Measurements from ENCODE around the gene SERPINB12. TPM values are rescaled to one million over a fixed set of nuclear protein-coding genes. Genes with fewer than 3 reads are reported as not detected.

Gene SERPINB12
- total and polyA plus RNA-seq, 5 donors from 2014 or later, result not detected

DNA sequence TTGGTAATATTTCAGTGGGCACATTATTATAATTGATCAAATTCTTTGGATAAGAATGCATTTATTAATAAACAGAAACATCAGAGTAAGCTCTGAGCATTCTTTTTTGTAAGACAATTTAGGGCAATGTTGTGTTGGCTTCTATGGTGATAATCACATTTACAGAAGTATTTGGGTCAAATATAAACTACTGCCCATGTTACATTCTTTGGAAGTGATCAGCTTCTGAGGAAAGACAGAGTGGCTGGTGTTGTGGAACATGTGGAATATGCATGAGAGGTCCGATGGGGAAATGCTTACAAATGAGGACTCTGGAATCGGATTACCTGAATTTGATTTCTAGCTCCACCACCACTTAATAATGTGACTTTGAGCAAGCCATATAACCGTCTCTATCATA, 64.4 kb downstream of the SERPINB12 start:
- Mint-ChIP-seq H3K36me3 (no peaks in the 10 kb centered on the region), H3K27ac (no peak overlapping the region), H3K4me3 (no peak overlapping the region), H3K4me1 (no peaks in the 10 kb centered on the region), H3K9me3 (peaks cover 0 to 5% (median 0%) of the 10 kb centered on the region in 7 donors), H3K27me3 (peaks cover 9% of the 10 kb centered on the region)
- H3K27me3 ChIP-seq (ENCODE audit: control insufficient read depth, insufficient read depth, low read length), result no peaks in the 10 kb centered on the region
- no peaks in the 10 kb centered on the region for H3K9me3 ChIP-seq (ENCODE audit: control insufficient read depth in 2 of 2, low read length in 2 of 2)
- DNase-seq, result no peak
- H3K4me1 ChIP-seq (ENCODE audit: control insufficient read depth, insufficient read depth, low read length, poor library complexity, severe bottlenecking), result no peaks in the 10 kb centered on the region
- H3K27ac ChIP-seq (ENCODE audit: insufficient read depth, low read length, poor library complexity, severe bottlenecking), result no peak overlapping the region
- ATAC-seq (ENCODE audit: low read depth in 2 of 2), result no peak
- H3K36me3 ChIP-seq (ENCODE audit: control insufficient read depth, insufficient read depth, low read length), result no peaks in the 10 kb centered on the region
- no peak overlapping the region for H3K4me3 ChIP-seq (ENCODE audit: low read depth, low read length)

DNA sequence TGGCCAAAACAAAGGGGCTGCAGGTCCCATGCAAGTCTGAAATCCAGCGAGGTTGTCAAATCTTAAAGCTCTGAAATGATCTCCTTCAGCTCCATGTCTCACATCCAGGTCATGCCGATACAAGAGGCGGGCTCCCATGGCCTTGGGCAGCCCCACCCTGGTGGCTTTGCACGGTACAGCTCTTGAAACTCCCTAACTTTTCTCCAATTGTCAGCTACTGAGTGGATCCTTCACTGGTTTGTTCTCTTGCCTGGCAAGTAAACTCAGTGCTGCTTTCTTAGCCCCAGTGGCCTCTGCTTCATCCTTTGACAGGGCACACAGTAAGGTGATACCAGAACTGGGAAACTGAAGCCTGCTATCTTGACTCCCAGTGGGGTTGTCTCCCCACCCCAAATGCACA, 71.3 kb downstream of the SERPINB12 start:
- Histone ChIP-seq H3K27me3 (ENCODE audit: control insufficient read depth, insufficient read depth, low read length) (no peaks in the 10 kb centered on the region), H3K4me1 (ENCODE audit: control insufficient read depth, insufficient read depth, low read length, poor library complexity, severe bottlenecking) (no peaks in the 10 kb centered on the region), H3K27ac (ENCODE audit: insufficient read depth, low read length, poor library complexity, severe bottlenecking) (no peak overlapping the region), H3K9me3 (ENCODE audit: control insufficient read depth in 2 of 2, low read length in 2 of 2) (no peaks in the 10 kb centered on the region), H3K4me3 (ENCODE audit: low read depth, low read length) (no peak overlapping the region), H3K36me3 (ENCODE audit: control insufficient read depth, insufficient read depth, low read length) (no peaks in the 10 kb centered on the region)
- no peak for DNase-seq
- Mint-ChIP-seq H3K27me3 (peaks cover 17% of the 10 kb centered on the region), H3K4me3 (no peak overlapping the region), H3K9me3 (peaks cover 0 to 2% (median 0%) of the 10 kb centered on the region in 7 donors), H3K4me1 (no peaks in the 10 kb centered on the region), H3K27ac (no peak overlapping the region), H3K36me3 (no peaks in the 10 kb centered on the region)
- ATAC-seq (ENCODE audit: low read depth in 2 of 2), result no peak

DNA sequence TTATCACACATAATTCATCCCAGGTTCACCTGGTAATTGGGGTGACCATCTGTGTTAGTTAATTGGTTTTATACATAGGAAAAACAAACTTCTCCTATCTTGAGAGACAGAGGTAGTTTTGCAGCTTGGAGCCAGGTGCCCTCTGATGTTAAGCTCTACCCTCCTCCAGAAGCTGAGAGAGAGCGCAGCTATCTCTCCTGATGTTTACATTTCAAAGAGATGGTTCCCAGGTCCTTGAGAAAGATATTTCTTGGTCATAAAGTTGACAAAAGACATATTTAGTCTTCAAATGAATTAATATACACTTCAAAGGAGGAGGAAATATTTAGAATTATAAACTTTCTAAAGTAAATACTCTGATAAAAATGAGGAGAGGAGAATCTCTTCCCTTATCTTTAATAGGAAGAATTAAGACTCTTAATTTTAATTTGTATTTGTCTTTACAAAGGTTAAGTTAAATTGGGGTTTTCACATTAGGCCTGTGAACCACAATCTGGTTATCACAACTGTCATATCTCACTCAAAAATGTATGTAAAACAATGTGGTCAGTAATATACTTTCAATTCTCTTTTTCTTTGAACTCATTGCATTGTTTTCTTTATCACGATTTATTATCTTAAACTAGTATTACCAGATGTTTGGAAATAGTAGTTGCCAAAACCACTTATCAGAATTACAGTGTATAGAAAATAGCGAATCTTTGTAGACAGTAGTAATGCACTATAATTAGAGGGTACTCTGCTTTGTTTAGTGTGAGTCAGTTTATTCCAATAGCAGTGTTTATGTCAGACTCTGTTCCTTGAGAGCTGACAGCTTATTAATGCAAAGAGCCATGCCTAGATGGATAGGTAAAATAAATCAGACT, 75.1 kb downstream of the SERPINB12 start:
- no peaks in the 10 kb centered on the region for H3K4me1 Mint-ChIP-seq
- H3K36me3 Mint-ChIP-seq, result no peaks in the 10 kb centered on the region
- Histone ChIP-seq H3K36me3 (ENCODE audit: control insufficient read depth, insufficient read depth, low read length) (no peaks in the 10 kb centered on the region), H3K4me3 (ENCODE audit: low read depth, low read length) (no peak overlapping the region), H3K27ac (ENCODE audit: insufficient read depth, low read length, poor library complexity, severe bottlenecking) (no peak overlapping the region), H3K9me3 (ENCODE audit: control insufficient read depth in 2 of 2, low read length in 2 of 2) (no peaks in the 10 kb centered on the region), H3K4me1 (ENCODE audit: control insufficient read depth, insufficient read depth, low read length, poor library complexity, severe bottlenecking) (no peaks in the 10 kb centered on the region), H3K27me3 (ENCODE audit: control insufficient read depth, insufficient read depth, low read length) (no peaks in the 10 kb centered on the region)
- ATAC-seq (ENCODE audit: low read depth in 2 of 2) (no peak), DNase-seq (no peak)
- peaks cover 15% of the 10 kb centered on the region for H3K27me3 Mint-ChIP-seq
- H3K4me3 Mint-ChIP-seq, result no peak overlapping the region
- H3K9me3 Mint-ChIP-seq, result peaks cover 0 to 8% (median 0%) of the 10 kb centered on the region in 7 donors
- no peak overlapping the region for H3K27ac Mint-ChIP-seq

DNA sequence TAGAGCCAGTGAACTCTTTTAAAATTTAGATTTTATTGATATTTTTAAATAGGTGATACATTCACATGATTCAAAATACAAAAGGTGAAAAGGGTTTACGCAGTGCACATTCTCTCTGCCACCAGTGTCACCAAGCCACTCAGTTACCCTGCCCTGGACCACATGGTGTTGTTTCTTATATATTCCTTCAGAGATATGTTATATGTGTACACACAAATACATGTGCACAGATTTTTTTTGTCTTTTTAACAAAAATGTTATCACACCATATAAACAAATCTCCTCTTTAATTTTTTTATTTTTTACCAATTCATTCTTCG, 75.7 kb downstream of the SERPINB12 start:
- H3K27ac ChIP-seq (ENCODE audit: insufficient read depth, low read length, poor library complexity, severe bottlenecking), result no peak overlapping the region
- DNase-seq, result no peak
- H3K4me1 ChIP-seq (ENCODE audit: control insufficient read depth, insufficient read depth, low read length, poor library complexity, severe bottlenecking), result no peaks in the 10 kb centered on the region
- Mint-ChIP-seq H3K27me3 (peaks cover 15% of the 10 kb centered on the region), H3K9me3 (peaks cover 0 to 10% (median 3%) of the 10 kb centered on the region in 7 donors), H3K36me3 (no peaks in the 10 kb centered on the region), H3K4me1 (no peaks in the 10 kb centered on the region), H3K27ac (no peak overlapping the region), H3K4me3 (no peak overlapping the region)
- H3K9me3 ChIP-seq (ENCODE audit: control insufficient read depth in 2 of 2, low read length in 2 of 2), result no peaks in the 10 kb centered on the region
- no peak overlapping the region for H3K4me3 ChIP-seq (ENCODE audit: low read depth, low read length)
- H3K36me3 ChIP-seq (ENCODE audit: control insufficient read depth, insufficient read depth, low read length), result no peaks in the 10 kb centered on the region
- no peaks in the 10 kb centered on the region for H3K27me3 ChIP-seq (ENCODE audit: control insufficient read depth, insufficient read depth, low read length)
- no peak for ATAC-seq (ENCODE audit: low read depth in 2 of 2)

Other genes starting within 250 kb of the SERPINB12 start
- 125 TPM for gene BCL2, start 222.6 kb upstream of the SERPINB12 start, total RNA-seq
- gene BCL2, start 222.6 kb upstream of the SERPINB12 start, polyA plus RNA-seq, result 10 to 100 TPM; 19.1 to 39.0 (median 29.5) TPM
- gene KDSR, start 175.2 kb upstream of the SERPINB12 start, total RNA-seq, result 42.0 TPM
- gene KDSR, start 175.2 kb upstream of the SERPINB12 start, polyA plus RNA-seq, result 100 to 1,000 TPM in 3 of 4 donors, 10 to 100 TPM in 1; 99.8 to 119 (median 106) TPM
- 93.3 TPM for gene VPS4B, start 119.9 kb upstream of the SERPINB12 start, total RNA-seq
- 10 to 100 TPM; 54.2 to 72.4 (median 64.0) TPM for gene VPS4B, start 119.9 kb upstream of the SERPINB12 start, polyA plus RNA-seq
- not detected for gene SERPINB5, start 65.4 kb upstream of the SERPINB12 start, total RNA-seq
- gene SERPINB5, start 65.4 kb upstream of the SERPINB12 start, polyA plus RNA-seq, result not detected
- gene SERPINB13, start 45.0 kb downstream of the SERPINB12 start, total RNA-seq, result not detected
- not detected for gene SERPINB13, start 45.0 kb downstream of the SERPINB12 start, polyA plus RNA-seq
- not detected for gene SERPINB4, start 101.9 kb downstream of the SERPINB12 start, total RNA-seq
- gene SERPINB4, start 101.9 kb downstream of the SERPINB12 start, polyA plus RNA-seq, result not detected
- gene SERPINB3, start 119.5 kb downstream of the SERPINB12 start, total RNA-seq, result not detected
- gene SERPINB3, start 119.5 kb downstream of the SERPINB12 start, polyA plus RNA-seq, result not detected
- not detected for gene SERPINB11, start 160.6 kb downstream of the SERPINB12 start, total RNA-seq
- gene SERPINB11, start 160.6 kb downstream of the SERPINB12 start, polyA plus RNA-seq, result not detected
- not detected for gene SERPINB7, start 233.0 kb downstream of the SERPINB12 start, total RNA-seq
- not detected for gene SERPINB7, start 233.0 kb downstream of the SERPINB12 start, polyA plus RNA-seq